Heart left ventricle (tissue), 16 donors: ENCODE results near the gene TSR1. TPM values are rescaled to one million over a fixed set of nuclear protein-coding genes. Genes with fewer than 3 reads are reported as not detected.

Experiments used
- ATAC-seq, 4 donors: fragments of 200-7000 bp; cut with Tn5 transposase; one replicate each; pipeline ENCODE4 v1.9.1; 2020 to 2022; ENCODE audit warnings: moderate library complexity in 4 of 4, mild to moderate bottlenecking in 3 of 4, moderate number of reproducible peaks in 1 of 4
- DNase-seq, 5 donors: peaks; one replicate each; pipeline ENCODE4 v3.0.0-alpha.2; 2020
- H3K27ac ChIP-seq, 12 donors: fragments of 200-600 bp; sonication (generic) in 4 of 12; one replicate each; pipeline versions ENCODE4 v1.5.0 to v1.8.0; 2016 to 2022; ENCODE audit warnings: mild to moderate bottlenecking in 2 of 12
- H3K27me3 ChIP-seq, 9 donors: fragments of 200-600 bp; sonication (generic) in 2 of 9; one replicate each; pipeline versions ENCODE4 v1.5.1 to v1.8.0; 2016 to 2022; ENCODE audit warnings: mild to moderate bottlenecking in 3 of 9
- H3K36me3 ChIP-seq, 9 donors: fragments of 200-600 bp; sonication (generic) in 2 of 9; one replicate each; pipeline versions ENCODE4 v1.5.0 to v1.8.0; 2018 to 2022; ENCODE audit warnings: mild to moderate bottlenecking in 2 of 9
- H3K4me1 ChIP-seq, 12 donors: fragments of 200-600 bp; sonication (generic) in 4 of 12; one replicate each; pipeline versions ENCODE4 v1.5.0 to v1.8.0; 2016 to 2022; ENCODE audit warnings: mild to moderate bottlenecking in 3 of 12
- H3K4me3 ChIP-seq, 12 donors: fragments of 200-600 bp; sonication (generic) in 4 of 12; one replicate each; pipeline versions ENCODE4 v1.5.0 to v1.8.0; 2017 to 2022; ENCODE audit warnings: mild to moderate bottlenecking in 9 of 12, moderate library complexity in 4 of 12
- H3K9me3 ChIP-seq, 12 donors: fragments of 200-600 bp; sonication (generic) in 4 of 12; one replicate each; pipeline versions ENCODE4 v1.5.0 to v1.8.0; 2016 to 2022; ENCODE audit warnings: mild to moderate bottlenecking in 1 of 12
- CTCF ChIP-seq, 12 donors: fragments of 200-600 bp; sonication (generic) in 4 of 12; IDR thresholded peaks; one replicate each; pipeline versions ENCODE4 v1.5.0 to v1.8.0; 2018 to 2022; ENCODE audit warnings: antibody characterized with exemption in 12 of 12, mild to moderate bottlenecking in 5 of 12
- POLR2A ChIP-seq, 2 donors: fragments of 450-650 bp; IDR thresholded peaks; one replicate each; pipeline ENCODE4 v1.6.1; 2017; ENCODE audit warnings: antibody characterized with exemption in 2 of 2, mild to moderate bottlenecking in 2 of 2, moderate library complexity in 2 of 2
- WGBS, 4 donors: extraction: QIAGEN DNeasy Blood & Tissue Kit in 2 of 4; methylation state at CpG; one replicate each; pipeline versions ENCODE4 v1.1.5 to v1.1.7; 2013 to 2018; 5-methylcytosine and 5-hydroxymethylcytosine counted together
- intact Hi-C, 10 donors: fragments of 100-400 bp; cut with DNase I; formaldehyde crosslinking; loops; one replicate each; pipeline versions ENCODE4 v1.11.1 to v1.14.2; 2022
- polyA plus RNA-seq, 2 donors: library from polyadenylated mRNA; stranded (reverse); fragments of 200-250 nt; gene quantifications; one replicate each; pipeline ENCODE4 v1.2.3, GENCODE V29; 2013
- total RNA-seq, 9 donors: library from RNA; depleted of rRNA in 2 of 9; stranded (reverse); fragments of >200 nt in 2 of 9; fragmentation: NEBNext Ultra II Directional in 3 of 9; extraction: Animal tissue kit (Norgen Biotek cat#: 25700) in 3 of 9; gene quantifications; one replicate each; pipeline versions ENCODE4 v1.1.0 to v1.2.4, GENCODE V29; 2016 to 2023
- donor health status: ischemic (EF 13 %, LVEDD 7.1; RV severe dilation, severe dysfunction).
- donor health status: healthy with polysubstance abuse.
- donor health status: DM: no; HTN: yes; CAD: no.
- donor health status: DM: no; HTN: no; CAD: no.
- donor health status: ischemic (EF 25% LVEDD 6.9; RV normal size, moderate dysfunction).
- donor health status: ischemic (EF 25% LVEDD 5.7; RV mildly dilated, moderate dysfunction).
- donor health status: healthy.
- donor health status: DM: yes; HTN: yes; CAD: no.
- donor health status: ischemic (EF 35%, LVEDD 5.7; RV mildly dilated, moderate dysfunction).
- donor health status: nonischemic (EF 11% LVEDD 7.7; RV severe dilation, severe dysfunction).
- donor health status: DM: yes; HTN: yes; CAD: no.
- donor health status: PGD.
- donor health status: ischemic (EF 29% LVEDD 5.4; RV normal size, mild dysfunction).
- donor health status: nonischemic (EF 23%, LVEDD 6.1; RV moderate dilation, normal function).

TSR1 gene
- total and polyA plus RNA-seq, 11 donors, result 12.0 to 35.8 (median 22.3) TPM

DNA sequence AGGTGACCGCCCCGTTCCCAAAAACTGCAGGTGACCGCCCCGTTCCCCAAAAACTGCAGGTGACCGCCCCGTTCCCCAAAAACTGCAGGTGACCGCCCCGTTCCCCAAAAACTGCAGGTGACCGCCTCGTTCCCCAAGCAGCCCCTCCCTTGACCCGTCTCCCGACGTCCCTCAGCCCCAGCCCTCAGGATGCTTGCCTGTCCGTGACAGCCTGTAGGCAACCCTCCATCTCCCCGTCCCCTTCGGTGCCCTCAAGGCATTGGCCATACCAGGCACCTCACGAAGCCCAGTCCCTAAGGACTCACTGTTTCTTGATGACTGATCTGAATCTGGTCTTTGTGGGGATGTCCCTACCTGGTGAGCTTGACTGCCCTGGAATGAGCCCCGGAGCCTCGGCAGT lies 26.2 kb upstream of the TSR1 start:
- DNase-seq (peak in 1 of 5 donors; percentile 28), ATAC-seq (no peak)
- TF ChIP-seq POLR2A (IDR thresholded peaks at IDR 0.05) (no peak), CTCF (IDR thresholded peaks at IDR 0.05) (no peak)
- H3K27me3 ChIP-seq, result no peaks in the 10 kb centered on the region
- peaks cover 0 to 62% (median 24%) of the 10 kb centered on the region in 9 donors for H3K36me3 ChIP-seq
- peaks cover 0 to 35% (median 15%) of the 10 kb centered on the region in 12 donors for H3K4me1 ChIP-seq
- no peak overlapping the region for H3K27ac ChIP-seq
- H3K4me3 ChIP-seq, result no peak overlapping the region
- no peaks in the 10 kb centered on the region for H3K9me3 ChIP-seq
- WGBS, 4 donors, result 92 to 100% (median 97%) methylated on average over 19 of the region's 19 CpGs
- intact Hi-C loops, result no loop called here

GRCh38 chr17:2362016-2362415 lies 25.8 kb upstream of the TSR1 start:
- H3K9me3 ChIP-seq, result no peaks in the 10 kb centered on the region
- 96 to 99% (median 97%) methylated on average over 18 to 20 of the region's 20 CpGs for WGBS, 4 donors
- ATAC-seq, result no peak
- no peak overlapping the region for H3K27ac ChIP-seq
- peaks cover 0 to 58% (median 21%) of the 10 kb centered on the region in 9 donors for H3K36me3 ChIP-seq
- peak in 1 of 5 donors; percentile 58 for DNase-seq
- intact Hi-C loops, result no loop called here
- H3K4me3 ChIP-seq, result no peak overlapping the region
- no peaks in the 10 kb centered on the region for H3K27me3 ChIP-seq
- no peak for TF ChIP-seq CTCF (IDR thresholded peaks at IDR 0.05)
- TF ChIP-seq POLR2A (IDR thresholded peaks at IDR 0.05), result no peak
- H3K4me1 ChIP-seq, result peaks cover 0 to 33% (median 14%) of the 10 kb centered on the region in 12 donors

DNA sequence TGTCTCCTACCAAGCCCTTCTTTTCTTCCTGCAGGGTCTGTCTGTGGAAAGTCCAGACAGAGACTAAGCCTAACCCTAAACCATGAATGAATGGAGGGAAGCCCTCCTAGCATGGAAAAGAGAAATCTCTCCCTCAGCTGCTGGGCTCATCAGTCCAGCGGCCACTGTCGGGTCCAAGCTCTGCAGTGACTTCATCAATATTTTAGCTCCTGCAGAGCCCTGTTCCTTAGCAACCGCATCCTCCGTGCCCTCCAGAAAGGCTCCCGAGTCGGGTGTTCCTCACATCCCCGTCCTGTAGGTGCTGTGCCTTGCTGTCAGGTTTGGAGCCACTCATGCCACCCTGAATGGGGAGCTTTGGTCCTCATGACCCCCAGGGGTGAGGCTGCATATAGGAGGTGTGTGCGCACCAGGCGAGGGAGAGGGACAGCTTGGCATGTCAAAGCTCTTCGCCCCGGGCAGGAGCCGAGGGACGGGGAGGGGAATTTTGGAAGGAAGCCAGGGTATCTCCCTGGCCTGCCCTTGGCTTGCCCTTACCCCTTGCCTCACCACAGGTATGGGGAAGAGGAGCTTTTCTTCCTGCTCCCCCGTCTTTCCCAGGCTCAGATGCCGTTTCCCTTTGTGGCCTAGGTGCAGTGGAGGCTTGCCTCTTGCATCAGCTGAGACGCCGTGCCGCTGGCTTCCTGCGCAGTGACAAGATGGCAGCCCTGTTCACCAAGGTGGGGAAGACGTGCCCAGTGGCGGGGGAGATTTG lies 24.9 kb upstream of the TSR1 start:
- H3K36me3 ChIP-seq, result peaks cover 0 to 50% (median 14%) of the 10 kb centered on the region in 9 donors
- H3K4me3 ChIP-seq, result no peak overlapping the region
- H3K9me3 ChIP-seq, result no peaks in the 10 kb centered on the region
- ATAC-seq (no peak), DNase-seq (peak in 1 of 5 donors; percentile 44)
- TF ChIP-seq CTCF (IDR thresholded peaks at IDR 0.05) (no peak), POLR2A (IDR thresholded peaks at IDR 0.05) (no peak)
- H3K27me3 ChIP-seq, result no peaks in the 10 kb centered on the region
- intact Hi-C loops, result no loop called here
- H3K27ac ChIP-seq, result no peak overlapping the region
- 72 to 79% (median 78%) methylated on average over 21 of the region's 21 CpGs for WGBS, 4 donors
- H3K4me1 ChIP-seq, result peaks cover 0 to 33% (median 14%) of the 10 kb centered on the region in 12 donors

DNA sequence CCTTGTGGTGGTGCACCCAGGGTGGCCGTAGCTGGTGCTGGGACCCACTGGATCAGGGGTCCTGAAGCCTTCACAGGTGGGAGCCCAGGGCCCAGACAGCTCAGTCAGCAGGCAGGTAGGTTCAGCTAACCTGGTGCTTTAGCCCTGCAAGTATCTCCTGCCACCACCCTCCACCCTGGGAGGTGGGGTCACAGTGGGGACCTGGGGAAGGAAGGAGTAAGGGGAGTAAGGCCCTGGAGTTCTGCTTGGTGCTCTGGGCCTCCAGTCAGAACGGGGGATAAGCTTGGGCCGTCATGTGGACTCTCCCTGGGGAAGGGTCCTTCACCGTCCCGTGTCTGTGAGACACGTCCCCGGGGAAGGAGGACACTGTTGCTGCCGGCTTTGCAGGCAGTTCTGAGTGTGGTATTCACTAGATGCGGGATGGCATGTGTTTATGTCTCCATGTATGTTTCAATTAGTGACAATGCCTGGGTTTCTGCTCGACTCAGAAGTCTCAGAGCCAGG lies 21.7 kb upstream of the TSR1 start:
- Histone ChIP-seq H3K4me1 (peaks cover 0 to 11% (median 0%) of the 10 kb centered on the region in 12 donors), H3K27me3 (no peaks in the 10 kb centered on the region), H3K27ac (no peak overlapping the region), H3K4me3 (no peak overlapping the region), H3K36me3 (peaks cover 0 to 21% (median 7%) of the 10 kb centered on the region in 9 donors), H3K9me3 (no peaks in the 10 kb centered on the region)
- DNase-seq (no peak), ATAC-seq (no peak)
- TF ChIP-seq CTCF (IDR thresholded peaks at IDR 0.05), result no peak
- no peak for TF ChIP-seq POLR2A (IDR thresholded peaks at IDR 0.05)
- intact Hi-C loops, result no loop called here
- WGBS, 4 donors, result 90 to 94% (median 90%) methylated on average over 9 to 10 of the region's 10 CpGs
